H1 (cell line): ENCODE data around the gene TMEM144. TPM values are rescaled to one million over a fixed set of nuclear protein-coding genes. Genes with fewer than 3 reads are reported as not detected.
A peak's percentile ranks its signal among the peaks of the same experiment; 100 is the strongest.

Source experiments
- CTCF ChIA-PET: fragments of 300-600 bp; sonication (Branson Sonifier 250); formaldehyde crosslinking; loops from one replicate; lab custom pipeline; 2021; ENCODE audit not compliant: partially characterized antibody; lab: Charles Lee
- POLR2A ChIA-PET: fragments of 300-600 bp; sonication (Branson Sonifier 250); formaldehyde crosslinking; loops from one replicate; lab custom pipeline; 2021; ENCODE audit warnings: inconsistent platforms; ENCODE audit not compliant: partially characterized antibody; lab: Charles Lee
- DNase-seq, 2 experiments: peaks; one replicate each; pipeline versions ENCODE4 v3.0.0 to v3.0.0-alpha.2; 2010 to 2022; ENCODE audit warnings: low spot score in 2 of 2, low read depth in 1 of 2, mixed read lengths in 1 of 2
- FAIRE-seq: peaks from 2 replicates; lab custom pipeline; 2011; peaks lifted over from hg19 to GRCh38; lab: Jason Lieb, UNC
- H2AFZ ChIP-seq: 2 replicates; pipeline ENCODE4 v1.8.1; 2012; ENCODE audit warnings: low read length, inconsistent platforms
- H2AK5ac ChIP-seq: 2 replicates; pipeline ENCODE4 v1.6.1; 2013; ENCODE audit warnings: low read depth, low read length
- H2BK120ac ChIP-seq: replicated peaks from 2 replicates; pipeline ENCODE3; 2013; ENCODE audit warnings: low read depth, low read length, inconsistent platforms
- H2BK12ac ChIP-seq: 2 replicates; pipeline ENCODE4 v1.6.1; 2013; ENCODE audit warnings: low read depth, low read length
- H2BK15ac ChIP-seq: 2 replicates; pipeline ENCODE4 v1.6.1; 2013; ENCODE audit warnings: low read length
- H2BK20ac ChIP-seq: 2 replicates; pipeline ENCODE4 v1.6.1; 2013; ENCODE audit warnings: low read length
- H2BK5ac ChIP-seq: 2 replicates; pipeline ENCODE4 v1.6.1; 2013; ENCODE audit warnings: low read depth, low read length
- H3K14ac ChIP-seq: 2 replicates; pipeline ENCODE4 v1.6.1; 2013; ENCODE audit warnings: inconsistent platforms; ENCODE audit not compliant: insufficient read length
- H3K18ac ChIP-seq: 2 replicates; pipeline ENCODE4 v1.6.1; 2013; ENCODE audit warnings: low read length; ENCODE audit errors: extremely low read depth
- H3K23ac ChIP-seq: 2 replicates; pipeline ENCODE4 v1.6.1; 2013; ENCODE audit warnings: inconsistent platforms; ENCODE audit not compliant: insufficient read length
- H3K23me2 ChIP-seq: 2 replicates; pipeline ENCODE4 v1.6.1; 2013; ENCODE audit warnings: low read depth, low read length
- H3K27ac ChIP-seq: 2 replicates; pipeline ENCODE4 v1.6.1; 2011; ENCODE audit warnings: low read depth, low read length, inconsistent platforms
- H3K27me3 ChIP-seq, 4 experiments: replicated peaks in 1 of 4; 1 replicate in 1 of 4; 2 replicates in 3 of 4; pipeline versions ENCODE4 v1.6.1 to v1.8.1; 2011 to 2013; ENCODE audit warnings: low read length in 3 of 4, mild to moderate bottlenecking in 3 of 4, inconsistent platforms in 2 of 4, mixed read lengths in 2 of 4, moderate library complexity in 1 of 4; ENCODE audit not compliant: control insufficient read depth in 3 of 4, insufficient read depth in 3 of 4; ENCODE audit errors: extremely low read depth in 1 of 4
- H3K36me3 ChIP-seq, 4 experiments: 2 replicates each; pipeline versions ENCODE4 v1.6.1 to v1.8.1; 2011 to 2013; ENCODE audit warnings: mild to moderate bottlenecking in 4 of 4, low read length in 3 of 4, moderate library complexity in 2 of 4, control low read depth in 1 of 4, inconsistent platforms in 1 of 4; ENCODE audit not compliant: insufficient read depth in 4 of 4, control insufficient read depth in 2 of 4
- H3K4ac ChIP-seq: replicated peaks from 2 replicates; pipeline ENCODE3; 2013; ENCODE audit warnings: low read length, low read depth, mixed read lengths, inconsistent platforms; ENCODE audit not compliant: insufficient read length
- H3K4me1 ChIP-seq, 4 experiments: replicated peaks in 1 of 4; 1 replicate in 1 of 4; 2 replicates in 3 of 4; pipeline versions ENCODE4 v1.6.1 to v1.8.1; 2011 to 2013; ENCODE audit warnings: low read length in 3 of 4, inconsistent platforms in 2 of 4, mixed read lengths in 1 of 4; ENCODE audit not compliant: insufficient read depth in 4 of 4, control insufficient read depth in 3 of 4
- H3K4me2 ChIP-seq, 2 experiments: 2 replicates each; pipeline versions ENCODE4 v1.6.1 to v1.8.1; 2011 to 2013; ENCODE audit warnings: low read depth in 2 of 2, low read length in 2 of 2, control low read depth in 1 of 2, inconsistent platforms in 1 of 2, mild to moderate bottlenecking in 1 of 2; ENCODE audit not compliant: insufficient read depth in 1 of 2
- H3K4me3 ChIP-seq, 4 experiments: fragments of 200-600, 300-600 bp in 1 of 4; sonication (generic), shearing (Covaris generic), sonication (Bioruptor Twin) in 1 of 4; 2 replicates each; pipeline versions ENCODE4 v1.5.1 to v1.8.1; 2011 to 2016; ENCODE audit warnings: low read length in 4 of 4, low read depth in 3 of 4, control low read depth in 2 of 4, inconsistent platforms in 2 of 4, mild to moderate bottlenecking in 2 of 4, mixed read lengths in 1 of 4, moderate library complexity in 1 of 4; ENCODE audit not compliant: insufficient read depth in 2 of 4; ENCODE audit errors: extremely low read depth in 1 of 4
- H3K56ac ChIP-seq: replicated peaks from 2 replicates; pipeline ENCODE3; 2013; ENCODE audit warnings: low read depth, mild to moderate bottlenecking, mixed read lengths, low read length, inconsistent platforms; ENCODE audit not compliant: insufficient read length
- H3K79me1 ChIP-seq: 2 replicates; pipeline ENCODE4 v1.6.1; 2013; ENCODE audit warnings: low read depth, low read length, control low read depth
- H3K79me2 ChIP-seq, 2 experiments: 2 replicates each; pipeline versions ENCODE4 v1.6.1 to v1.8.1; 2012 to 2013; ENCODE audit warnings: low read length in 2 of 2, mild to moderate bottlenecking in 2 of 2, inconsistent platforms in 1 of 2; ENCODE audit not compliant: insufficient read depth in 2 of 2, control insufficient read depth in 1 of 2
- H3K9ac ChIP-seq, 4 experiments: replicated peaks in 1 of 4; 1 replicate in 1 of 4; 2 replicates in 3 of 4; pipeline versions ENCODE4 v1.6.1 to v1.8.1; 2011 to 2013; ENCODE audit warnings: low read depth in 3 of 4, low read length in 3 of 4, control low read depth in 2 of 4, mild to moderate bottlenecking in 2 of 4, moderate library complexity in 2 of 4, inconsistent platforms in 1 of 4; ENCODE audit errors: extremely low read depth in 1 of 4
- H3K9me3 ChIP-seq, 2 experiments: 2 replicates each; pipeline versions ENCODE4 v1.6.1 to v1.8.1; 2012 to 2013; ENCODE audit warnings: mild to moderate bottlenecking in 2 of 2, moderate library complexity in 2 of 2, control low read depth in 1 of 2, inconsistent platforms in 1 of 2, low read depth in 1 of 2, low read length in 1 of 2, mixed read lengths in 1 of 2; ENCODE audit not compliant: insufficient read depth in 2 of 2
- H4K20me1 ChIP-seq, 2 experiments: replicated peaks in 1 of 2; 2 replicates each; pipeline versions ENCODE3 to v1.8.1; 2011 to 2013; ENCODE audit warnings: inconsistent platforms in 2 of 2, low read length in 2 of 2, mild to moderate bottlenecking in 1 of 2; ENCODE audit not compliant: insufficient read depth in 2 of 2, control insufficient read depth in 1 of 2
- H4K5ac ChIP-seq: 2 replicates; pipeline ENCODE4 v1.6.1; 2013; ENCODE audit warnings: low read length, low read depth, mixed read lengths, inconsistent platforms; ENCODE audit not compliant: insufficient read length
- H4K8ac ChIP-seq: 2 replicates; pipeline ENCODE4 v1.8.0; 2013; ENCODE audit warnings: mild to moderate bottlenecking, moderate library complexity, low read length, inconsistent platforms; ENCODE audit not compliant: insufficient read depth; ENCODE audit errors: extremely low read depth
- H4K91ac ChIP-seq: replicated peaks from 2 replicates; pipeline ENCODE3; 2013; ENCODE audit warnings: low read length, mixed read lengths, inconsistent platforms; ENCODE audit not compliant: insufficient read length
- BRCA1 ChIP-seq: IDR thresholded peaks from 2 replicates; pipeline ENCODE4 v1.6.1; 2012; ENCODE audit warnings: low read depth, low read length, improper control_type of control experiment
- CBX5 ChIP-seq: fragments of 300-800, 300-1000 bp; sonication (generic); IDR thresholded peaks from 2 replicates; pipeline ENCODE4 v1.7.1; 2016; ENCODE audit warnings: antibody characterized with exemption, low read length, low read depth
- EP300 ChIP-seq, 2 experiments: IDR thresholded peaks; 1 replicate in 1 of 2; 2 replicates in 1 of 2; pipeline ENCODE4 v1.6.1; 2011 to 2012; ENCODE audit warnings: low read depth in 2 of 2, low read length in 2 of 2, mild to moderate bottlenecking in 2 of 2, borderline replicate concordance in 1 of 2, inconsistent platforms in 1 of 2, moderate library complexity in 1 of 2
- EZH2 ChIP-seq: fragments of 200-600 bp; sonication (generic); IDR thresholded peaks from 2 replicates; pipeline ENCODE4 v1.7.1; 2012; ENCODE audit warnings: low read depth, mild to moderate bottlenecking, moderate library complexity, low read length, inconsistent platforms; ENCODE audit not compliant: severe bottlenecking
- HDAC2 ChIP-seq, 2 experiments: fragments of 300-600 bp in 1 of 2; sonication (generic) in 1 of 2; IDR thresholded peaks; 2 replicates each; pipeline ENCODE4 v1.6.1; 2011 to 2012; ENCODE audit warnings: low read depth in 2 of 2, low read length in 2 of 2, mild to moderate bottlenecking in 2 of 2, moderate library complexity in 2 of 2, borderline replicate concordance in 1 of 2, inconsistent platforms in 1 of 2
- JUND ChIP-seq: IDR thresholded peaks from 2 replicates; pipeline ENCODE4 v1.6.1; 2011; ENCODE audit warnings: mild to moderate bottlenecking, improper control_type of control experiment, low read length
- PHF8 ChIP-seq: fragments of 200-600 bp; sonication (generic); conservative IDR thresholded peaks from 2 replicates; pipeline ENCODE4 v1.7.1; 2012; ENCODE audit warnings: low read depth, mild to moderate bottlenecking, inconsistent platforms, low read length, moderate library complexity
- POLR2A ChIP-seq, 2 experiments: IDR thresholded peaks; 1 replicate in 1 of 2; 2 replicates in 1 of 2; pipeline ENCODE4 v1.6.1; 2011; ENCODE audit warnings: low read depth in 2 of 2, low read length in 2 of 2, mild to moderate bottlenecking in 2 of 2; ENCODE audit errors: control extremely low read depth in 1 of 2
- SAP30 ChIP-seq: fragments of 300-600 bp; sonication (generic); IDR thresholded peaks from 2 replicates; pipeline ENCODE4 v1.7.1; 2012; ENCODE audit warnings: low read length, moderate library complexity, mild to moderate bottlenecking, inconsistent platforms; ENCODE audit not compliant: insufficient read depth, insufficient replicate concordance
- SIX5 ChIP-seq: IDR thresholded peaks from 2 replicates; pipeline ENCODE4 v1.6.1; 2011; ENCODE audit warnings: mild to moderate bottlenecking, low read depth, low read length
- SP2 ChIP-seq: IDR thresholded peaks from 2 replicates; pipeline ENCODE4 v1.6.1; 2012; ENCODE audit warnings: mild to moderate bottlenecking, low read length, inconsistent platforms
- SRF ChIP-seq: IDR thresholded peaks from 2 replicates; pipeline ENCODE4 v1.6.1; 2011; ENCODE audit warnings: mild to moderate bottlenecking, low read depth, low read length, moderate library complexity
- TAF1 ChIP-seq: IDR thresholded peaks from 2 replicates; pipeline ENCODE4 v1.6.1; 2011; ENCODE audit warnings: mild to moderate bottlenecking, low read depth, low read length
- TCF12 ChIP-seq: IDR thresholded peaks from 2 replicates; pipeline ENCODE4 v1.6.1; 2011; ENCODE audit warnings: low read depth, mild to moderate bottlenecking, low read length
- YY1 ChIP-seq: IDR thresholded peaks from 2 replicates; pipeline ENCODE4 v1.6.1; 2011; ENCODE audit warnings: low read depth, mild to moderate bottlenecking, low read length
- WGBS, 2 experiments: shearing (Covaris generic) in 1 of 2; methylation state at CpG; one replicate each; pipeline versions ENCODE4 v1.1.6 to v1.1.7; 2013 to 2015; ENCODE audit warnings: low lambda C conversion rate in 2 of 2, mixed read lengths in 2 of 2, inconsistent platforms in 1 of 2, low coverage in 1 of 2, missing lambda C conversion rate in 1 of 2; ENCODE audit not compliant: insufficient replicate concordance in 2 of 2, insufficient coverage in 1 of 2, insufficient read length in 1 of 2; ENCODE audit errors: extremely low coverage in 1 of 2, missing lambda C conversion rate in 1 of 2; 5-methylcytosine and 5-hydroxymethylcytosine counted together
- polyA plus RNA-seq, 7 experiments: library from polyadenylated mRNA; depleted of rRNA in 3 of 7; stranded (reverse) in 5 of 7; unstranded in 2 of 7; fragments of >200 nt in 5 of 7; fragments of 200-250 nt in 2 of 7; gene quantifications; 1 replicate in 5 of 7; 2 replicates in 1 of 7; 4 replicates in 1 of 7; pipeline versions ENCODE4 v1.2.1 to v1.2.3, GENCODE V29; 2011 to 2013; ENCODE audit warnings: missing spikeins in 2 of 7, mixed read lengths in 2 of 7
- total RNA-seq: library from RNA; stranded (reverse); fragmentation: NEBNext Ultra II Directional; extraction: Animal tissue kit (Norgen Biotek cat#: 25700); gene quantifications from 2 replicates; pipeline ENCODE4 v1.2.1, GENCODE V29; 2021

TMEM144 gene
- total and polyA plus RNA-seq, 2 of the 8 experiments (the other 6 are each of a cell fraction or from before 2014, with no cell fraction given) = 1.9 to 2.6 TPM

DNA sequence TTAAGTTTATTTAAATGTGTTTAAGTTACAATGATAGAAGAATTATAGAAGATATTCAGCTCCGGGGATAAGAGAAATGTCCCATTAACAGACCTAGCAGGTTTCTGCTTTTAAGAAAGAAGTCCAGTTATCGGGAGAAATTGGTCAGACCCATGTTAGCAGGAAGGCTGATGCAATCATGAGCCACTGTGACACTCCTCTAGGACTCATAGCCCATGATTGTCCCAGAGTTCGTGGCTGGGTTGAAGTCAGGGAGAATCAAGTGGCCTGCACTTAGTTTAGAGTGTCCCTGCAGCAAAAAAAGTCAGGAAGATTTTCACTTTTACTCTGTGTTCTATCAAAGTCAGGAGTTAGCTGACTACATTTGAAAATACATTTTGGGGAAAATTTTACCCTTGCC, 72.0 kb downstream of the TMEM144 start:
- no peak overlapping the region for H3K4me3 ChIP-seq
- no peak overlapping the region for H2BK15ac ChIP-seq
- H4K5ac ChIP-seq = peak overlapping the region; percentile 6
- no peak overlapping the region for H3K4me2 ChIP-seq
- H3K4ac ChIP-seq = no peak overlapping the region
- H4K8ac ChIP-seq = no peak overlapping the region
- ChIA-PET POLR2A (interaction anchor here (1.1 kb wide), 1 partner anchor 9 kb away, joined by 3 read pairs; no protein-coding TSS in a partner anchor), CTCF (interaction anchor here (0.9 to 1.2 kb wide), 2 partner anchors 11 to 14 kb away, joined by 3 read pairs; no protein-coding TSS in a partner anchor)
- peak overlapping the region; percentile 74; the same call in 1 of the 2 replicates for H2AFZ ChIP-seq
- 91% methylated on average over 3 of the region's 3 CpGs; no CpG with 5 or more reads in 1 of the 2 experiments for WGBS, 2 experiments
- DNase-seq (no peak), FAIRE-seq (no peak)
- H3K27ac ChIP-seq = no peak overlapping the region
- H2BK120ac ChIP-seq = no peak overlapping the region
- H3K27me3 ChIP-seq = no peaks in the 10 kb centered on the region
- H4K91ac ChIP-seq = no peak overlapping the region
- H2BK20ac ChIP-seq = no peak overlapping the region
- no peak overlapping the region for H3K56ac ChIP-seq
- no peaks in the 10 kb centered on the region for H3K9me3 ChIP-seq
- no peak overlapping the region for H3K23ac ChIP-seq
- H3K18ac ChIP-seq = no peak overlapping the region
- no peaks in the 10 kb centered on the region for H3K4me1 ChIP-seq
- no peaks in the 10 kb centered on the region for H4K20me1 ChIP-seq
- H2BK5ac ChIP-seq = no peak overlapping the region
- no peaks in the 10 kb centered on the region for H3K36me3 ChIP-seq
- H3K79me1 ChIP-seq = no peaks in the 10 kb centered on the region
- H3K23me2 ChIP-seq = no peaks in the 10 kb centered on the region
- H2BK12ac ChIP-seq = no peak overlapping the region
- H3K79me2 ChIP-seq = no peaks in the 10 kb centered on the region
- H2AK5ac ChIP-seq = no peak overlapping the region
- H3K14ac ChIP-seq = no peak overlapping the region
- H3K9ac ChIP-seq = no peak overlapping the region
- TF ChIP-seq JUND = no peak
- no peak for TF ChIP-seq EP300 (IDR thresholded peaks at IDR 0.05; ENCODE audit: borderline replicate concordance in 1 of 2, low read depth in 2 of 2, low read length in 2 of 2)
- TF ChIP-seq SP2 = no peak
- TF ChIP-seq EZH2 = no peak
- TF ChIP-seq YY1 = no peak
- TF ChIP-seq TAF1 = no peak
- no peak for TF ChIP-seq TCF12
- TF ChIP-seq SIX5 = no peak
- no peak for TF ChIP-seq PHF8
- no peak for TF ChIP-seq SAP30
- no peak for TF ChIP-seq SRF
- no peak for TF ChIP-seq CBX5
- TF ChIP-seq BRCA1 = no peak
- TF ChIP-seq POLR2A (IDR thresholded peaks at IDR 0.05; ENCODE audit: control extremely low read depth in 1 of 2, low read depth in 2 of 2, low read length in 2 of 2) = no peak
- no peak for TF ChIP-seq HDAC2 (IDR thresholded peaks at IDR 0.05; ENCODE audit: borderline replicate concordance in 1 of 2, low read depth in 2 of 2, low read length in 2 of 2)
